NCI-H1048 (cell line): ENCODE results near the gene MRPS30.
"Not testable (repeated sequence)": the region's sequence is repeated elsewhere in the genome, so short reads cannot be mapped to it uniquely, and the experiment has no call there.

Source experiments
- DNase-seq: peaks from one replicate; lab custom pipeline; 2025; lab: John Stamatoyannopoulos, UW

MRPS30 gene

GRCh38 chr5:44808435-44809214 is at the start of gene MRPS30:
Gene MRPS30 (plus strand): TSS chr5:44808947. CDS start chr5:44808963, 16 bp downstream.
- DNase-seq: peak; percentile 85

GRCh38 chr5:44769200-44769876 is 39.4 kb upstream of the MRPS30 start:
- no peak for DNase-seq

- DNase-seq: no peak
Observed at GRCh38 chr5:44769877-44770209, 38.9 kb upstream of the MRPS30 start.

GRCh38 chr5:44770780-44771717 is 37.7 kb upstream of the MRPS30 start:
- DNase-seq: no peak

GRCh38 chr5:44772397-44772796 is 36.4 kb upstream of the MRPS30 start:
- not testable (repeated sequence) for DNase-seq

- no peak for DNase-seq
Observed at GRCh38 chr5:44774279-44774880, 34.4 kb upstream of the MRPS30 start.

- no peak for DNase-seq
Observed at GRCh38 chr5:44779167-44779566, 29.6 kb upstream of the MRPS30 start.

- no peak for DNase-seq
Observed at GRCh38 chr5:44783634-44784315, 25.0 kb upstream of the MRPS30 start.

- no peak for DNase-seq
Observed at GRCh38 chr5:44787731-44788130, 21.0 kb upstream of the MRPS30 start.

- not testable (repeated sequence) for DNase-seq
Observed at GRCh38 chr5:44789372-44789995, 19.3 kb upstream of the MRPS30 start.

- DNase-seq: not testable (repeated sequence)
Observed at GRCh38 chr5:44792031-44792673, 16.6 kb upstream of the MRPS30 start.

- DNase-seq: no peak
Observed at GRCh38 chr5:44794371-44794770, 14.4 kb upstream of the MRPS30 start.

- no peak for DNase-seq
Observed at GRCh38 chr5:44795496-44795895, 13.3 kb upstream of the MRPS30 start.

- DNase-seq: no peak
Observed at GRCh38 chr5:44797841-44798240, 10.9 kb upstream of the MRPS30 start.

GRCh38 chr5:44801992-44802391 is 6.8 kb upstream of the MRPS30 start:
- DNase-seq: no peak

GRCh38 chr5:44806608-44807007 is 2.1 kb upstream of the MRPS30 start:
- no peak for DNase-seq

GRCh38 chr5:44807269-44807668 is 1.5 kb upstream of the MRPS30 start:
- DNase-seq: no peak

- DNase-seq: no peak
Observed at GRCh38 chr5:44809215-44809955, 638 bp downstream of the MRPS30 start.

GRCh38 chr5:44809956-44810420 is 1.2 kb downstream of the MRPS30 start:
- no peak for DNase-seq

GRCh38 chr5:44814761-44815160 is 6.0 kb downstream of the MRPS30 start:
- no peak for DNase-seq
